Glomerular visceral epithelial cell (primary cell): ENCODE results near the gene HNMT.
"Not testable (repeated sequence)": the region's sequence is repeated elsewhere in the genome, so short reads cannot be mapped to it uniquely, and the experiment has no call there.

Experiments
- DNase-seq: peaks from one replicate; pipeline ENCODE4 v3.0.0-alpha.2; 2016; ENCODE audit errors: extremely low spot score

HNMT gene

DNA sequence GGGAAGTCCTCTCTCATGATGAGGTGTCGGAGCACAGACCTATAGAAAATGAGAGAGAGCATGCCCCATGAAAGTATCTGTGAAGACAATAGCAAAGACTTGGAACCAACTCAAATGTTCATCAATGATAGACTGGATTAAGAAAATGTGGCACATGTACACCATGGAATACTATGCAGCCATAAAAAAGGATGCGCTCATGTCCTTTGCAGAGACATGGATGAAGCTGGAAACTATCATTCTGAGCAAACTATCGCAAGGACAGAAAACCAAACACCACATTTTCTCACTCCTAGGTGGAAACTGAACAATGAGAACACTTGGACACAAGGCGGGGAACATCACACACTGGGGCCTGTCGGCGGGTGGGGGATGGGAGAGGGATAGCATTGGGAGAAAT is 79.3 kb downstream of the HNMT start:
- not testable (repeated sequence) for DNase-seq

DNA sequence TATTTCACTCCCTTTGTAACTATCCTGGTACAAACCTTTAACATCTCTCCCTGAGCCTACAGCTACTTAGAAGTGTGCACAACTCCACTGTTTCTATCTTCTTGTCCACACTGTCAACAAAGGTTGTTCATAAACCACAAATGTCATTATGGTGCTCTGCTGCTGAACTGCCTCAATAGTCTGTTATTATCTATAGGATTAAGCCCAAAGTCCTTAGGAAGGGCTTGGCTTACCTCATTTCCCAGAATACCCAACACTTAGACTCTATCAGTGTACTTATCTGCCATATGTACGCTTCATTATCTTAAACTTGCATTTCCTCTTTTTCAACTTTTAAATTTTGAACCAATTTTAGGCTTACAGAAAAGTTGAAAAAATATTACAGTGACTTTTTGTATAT is 94.2 kb downstream of the HNMT start:
- no peak for DNase-seq

DNA sequence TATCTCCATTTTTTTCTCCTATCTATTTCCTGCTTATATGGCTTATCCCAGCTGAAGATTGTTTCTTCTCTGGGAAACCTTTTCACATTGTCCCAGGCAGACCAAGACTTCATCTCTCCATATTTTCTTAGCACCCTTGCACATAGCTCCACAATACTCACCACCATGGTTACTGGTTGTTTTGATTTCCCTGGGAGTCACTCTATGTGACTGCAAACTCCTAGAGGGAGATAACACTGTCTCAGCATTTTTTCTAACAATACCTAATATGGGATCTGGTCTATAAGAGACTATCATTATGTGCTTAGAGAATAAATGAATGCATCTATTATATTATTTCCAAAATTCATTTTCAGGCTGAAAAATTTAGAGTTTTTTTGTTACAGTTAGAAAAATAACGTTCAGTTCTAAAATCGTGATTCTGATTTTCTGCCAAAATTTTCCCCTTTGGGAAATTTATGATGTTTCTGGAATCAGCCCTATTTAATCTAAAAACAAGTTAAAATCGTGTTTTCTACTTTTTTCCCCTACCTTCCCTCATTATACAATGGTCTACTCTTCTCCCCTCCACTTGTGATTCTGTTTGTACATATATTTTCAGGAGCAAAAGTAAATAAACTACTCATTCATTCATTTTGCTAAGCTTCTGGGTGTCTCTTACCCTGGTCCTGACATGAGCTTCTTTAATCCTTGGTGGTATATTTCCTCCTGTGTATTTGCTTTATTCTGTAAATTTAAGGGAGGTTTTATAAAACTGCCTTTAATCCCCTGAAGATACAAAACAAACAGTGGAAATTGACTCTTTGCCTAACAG is 95.4 kb downstream of the HNMT start:
- peak; percentile 9 for DNase-seq

DNA sequence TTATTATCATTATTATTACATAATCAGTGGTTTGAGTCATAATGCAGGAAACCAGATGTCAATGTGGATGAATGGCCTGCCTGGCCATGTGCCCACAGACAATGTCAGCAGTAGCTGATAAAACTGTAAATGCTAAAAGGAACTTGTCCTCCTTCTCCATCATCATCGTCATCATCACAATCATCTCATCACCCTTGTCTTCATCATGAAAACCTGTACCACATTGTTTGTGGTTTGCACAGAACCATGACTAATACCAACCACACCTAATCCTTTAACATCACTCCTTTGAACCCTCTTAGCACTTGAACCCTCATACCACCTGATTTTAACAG is 96.0 kb downstream of the HNMT start:
- peak; percentile 77 for DNase-seq

DNA sequence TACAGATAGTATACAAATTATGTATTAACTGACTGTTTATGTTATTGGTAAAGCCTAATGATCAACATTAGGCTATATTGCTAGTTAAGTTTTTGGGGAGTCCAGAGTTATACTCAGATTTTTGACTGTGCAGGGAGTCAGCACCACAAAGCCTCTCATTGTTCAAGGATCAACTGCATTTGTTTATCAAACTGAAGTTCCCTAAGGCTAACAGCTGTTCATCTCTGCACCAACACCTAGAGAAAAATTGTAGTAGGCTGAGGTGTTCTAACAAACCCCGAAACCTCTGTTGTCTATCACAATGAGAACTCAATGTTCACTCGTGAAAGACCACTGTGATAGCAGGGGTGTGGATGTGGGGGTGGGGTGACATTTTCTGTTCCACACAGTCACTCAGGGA is 97.7 kb downstream of the HNMT start:
- no peak for DNase-seq

DNA sequence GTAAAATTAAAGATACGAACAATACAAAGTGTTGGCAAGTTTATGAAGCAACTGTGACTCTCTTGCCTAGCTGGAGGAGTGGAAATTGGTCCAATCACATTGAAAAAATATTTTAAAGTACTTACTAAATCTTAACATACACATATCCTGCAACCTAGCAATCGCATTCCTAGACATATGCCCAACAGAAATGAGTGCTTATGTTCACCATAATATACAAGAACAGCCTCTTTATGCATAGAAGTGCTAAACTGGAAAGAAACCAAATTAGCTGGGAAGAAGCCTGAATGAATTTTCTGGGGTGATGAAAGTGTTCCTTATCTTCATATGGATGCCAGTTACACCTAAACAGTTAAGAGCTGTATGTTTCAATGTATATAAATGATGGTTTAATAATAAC is 98.9 kb downstream of the HNMT start:
- DNase-seq = no peak
